Activated T-helper 17 cell treated with anti-CD3 and anti-CD28 coated beads, Interleukin-2, amount 50 U/mL, for 72 hours (primary cell): ENCODE measurements around the gene CROCC2. TPM values are rescaled to one million over a fixed set of nuclear protein-coding genes. Genes with fewer than 3 reads are reported as not detected.

Experiments used
- ATAC-seq: fragments of 150-1000 bp; cut with Tn5 transposase; replicated peaks from 2 replicates; pipeline ENCODE4 v1.10.0; 2021; ENCODE audit warnings: mild to moderate bottlenecking, moderate library complexity
- H3K27ac Mint-ChIP-seq: one replicate; pipeline ENCODE4 v1.8.0; 2022; ENCODE audit warnings: mixed read lengths
- H3K27me3 Mint-ChIP-seq: one replicate; pipeline ENCODE4 v1.8.0; 2022; ENCODE audit warnings: mixed read lengths
- H3K36me3 Mint-ChIP-seq: one replicate; pipeline ENCODE4 v1.8.0; 2022; ENCODE audit warnings: low read depth, mild to moderate bottlenecking, mixed read lengths
- H3K4me1 Mint-ChIP-seq: one replicate; pipeline ENCODE4 v1.8.0; 2022; ENCODE audit warnings: mixed read lengths
- H3K4me3 Mint-ChIP-seq: one replicate; pipeline ENCODE4 v1.8.0; 2022; ENCODE audit warnings: mild to moderate bottlenecking, mixed read lengths
- H3K9me3 Mint-ChIP-seq: one replicate; pipeline ENCODE4 v1.8.0; 2022; ENCODE audit warnings: mixed read lengths
- total RNA-seq, 2 donors: library from RNA; stranded (reverse); gene quantifications; one replicate each; pipeline ENCODE4 v1.2.3, GENCODE V29; 2022

CROCC2 gene
- total RNA-seq, 2 donors from 2014 or later, result not detected

GRCh38 chr2:240935103-240935876 lies 29.2 kb downstream of the CROCC2 start:
- no peak for ATAC-seq
- peaks cover 10% of the 10 kb centered on the region for H3K9me3 Mint-ChIP-seq
- H3K27me3 Mint-ChIP-seq, result peaks cover 16% of the 10 kb centered on the region
- H3K36me3 Mint-ChIP-seq, result no peaks in the 10 kb centered on the region
- H3K27ac Mint-ChIP-seq, result no peak overlapping the region
- H3K4me1 Mint-ChIP-seq, result no peaks in the 10 kb centered on the region
- no peak overlapping the region for H3K4me3 Mint-ChIP-seq

GRCh38 chr2:240936106-240936505 lies 30.0 kb downstream of the CROCC2 start:
- Mint-ChIP-seq H3K27me3 (peaks cover 23% of the 10 kb centered on the region), H3K9me3 (peaks cover 10% of the 10 kb centered on the region), H3K36me3 (no peaks in the 10 kb centered on the region), H3K4me1 (no peaks in the 10 kb centered on the region), H3K27ac (no peak overlapping the region), H3K4me3 (no peak overlapping the region)
- no peak for ATAC-seq

GRCh38 chr2:240946046-240946445 lies 39.9 kb downstream of the CROCC2 start:
- no peaks in the 10 kb centered on the region for H3K4me1 Mint-ChIP-seq

GRCh38 chr2:240946654-240947053 lies 40.5 kb downstream of the CROCC2 start:
- no peaks in the 10 kb centered on the region for H3K36me3 Mint-ChIP-seq
- no peaks in the 10 kb centered on the region for H3K4me1 Mint-ChIP-seq
- no peak for ATAC-seq
- H3K9me3 Mint-ChIP-seq, result no peaks in the 10 kb centered on the region
- peaks cover 5% of the 10 kb centered on the region for H3K27me3 Mint-ChIP-seq
- no peak overlapping the region for H3K4me3 Mint-ChIP-seq
- H3K27ac Mint-ChIP-seq, result no peak overlapping the region

More at GRCh38 chr2:240946046-240946445, 39.9 kb downstream of the CROCC2 start:
- no peak overlapping the region for H3K27ac Mint-ChIP-seq
- H3K27me3 Mint-ChIP-seq, result peaks cover 8% of the 10 kb centered on the region
- no peak for ATAC-seq
- H3K9me3 Mint-ChIP-seq, result no peaks in the 10 kb centered on the region
- no peaks in the 10 kb centered on the region for H3K36me3 Mint-ChIP-seq
- no peak overlapping the region for H3K4me3 Mint-ChIP-seq

GRCh38 chr2:240947176-240947575 lies 41.0 kb downstream of the CROCC2 start:
- Mint-ChIP-seq H3K4me3 (no peak overlapping the region), H3K9me3 (no peaks in the 10 kb centered on the region), H3K27ac (no peak overlapping the region), H3K27me3 (peaks cover 5% of the 10 kb centered on the region), H3K4me1 (no peaks in the 10 kb centered on the region), H3K36me3 (no peaks in the 10 kb centered on the region)
- ATAC-seq, result no peak

GRCh38 chr2:240947607-240948006 lies 41.5 kb downstream of the CROCC2 start:
- ATAC-seq, result no peak
- H3K4me3 Mint-ChIP-seq, result no peak overlapping the region
- H3K27me3 Mint-ChIP-seq, result peaks cover 5% of the 10 kb centered on the region
- no peaks in the 10 kb centered on the region for H3K4me1 Mint-ChIP-seq
- no peak overlapping the region for H3K27ac Mint-ChIP-seq
- no peaks in the 10 kb centered on the region for H3K36me3 Mint-ChIP-seq
- no peaks in the 10 kb centered on the region for H3K9me3 Mint-ChIP-seq

GRCh38 chr2:240948086-240948485 lies 42.0 kb downstream of the CROCC2 start:
- Mint-ChIP-seq H3K4me1 (no peaks in the 10 kb centered on the region), H3K27me3 (peaks cover 5% of the 10 kb centered on the region), H3K4me3 (no peak overlapping the region), H3K9me3 (no peaks in the 10 kb centered on the region), H3K27ac (no peak overlapping the region), H3K36me3 (no peaks in the 10 kb centered on the region)
- no peak for ATAC-seq

GRCh38 chr2:240948905-240949790 lies 43.0 kb downstream of the CROCC2 start:
- Mint-ChIP-seq H3K4me1 (no peaks in the 10 kb centered on the region), H3K27ac (no peak overlapping the region), H3K27me3 (peaks cover 5% of the 10 kb centered on the region), H3K9me3 (no peaks in the 10 kb centered on the region), H3K4me3 (no peak overlapping the region), H3K36me3 (no peaks in the 10 kb centered on the region)
- ATAC-seq, result no peak

- no peaks in the 10 kb centered on the region for H3K36me3 Mint-ChIP-seq
- no peak for ATAC-seq
- H3K27ac Mint-ChIP-seq, result no peak overlapping the region
- no peaks in the 10 kb centered on the region for H3K4me1 Mint-ChIP-seq
- H3K27me3 Mint-ChIP-seq, result no peaks in the 10 kb centered on the region
- H3K4me3 Mint-ChIP-seq, result no peak overlapping the region
- H3K9me3 Mint-ChIP-seq, result no peaks in the 10 kb centered on the region
These were observed 43.9 kb downstream of the CROCC2 start for GRCh38 chr2:240949791-240950705.

- no peaks in the 10 kb centered on the region for H3K27me3 Mint-ChIP-seq
- ATAC-seq, result no peak
- no peak overlapping the region for H3K27ac Mint-ChIP-seq
- no peak overlapping the region for H3K4me3 Mint-ChIP-seq
- no peaks in the 10 kb centered on the region for H3K36me3 Mint-ChIP-seq
- no peaks in the 10 kb centered on the region for H3K9me3 Mint-ChIP-seq
- H3K4me1 Mint-ChIP-seq, result no peaks in the 10 kb centered on the region
These were observed 45.0 kb downstream of the CROCC2 start for GRCh38 chr2:240951045-240951594.

GRCh38 chr2:240952496-240953246 lies 46.5 kb downstream of the CROCC2 start:
- Mint-ChIP-seq H3K4me3 (no peak overlapping the region), H3K27me3 (no peaks in the 10 kb centered on the region), H3K9me3 (no peaks in the 10 kb centered on the region), H3K4me1 (no peaks in the 10 kb centered on the region), H3K36me3 (no peaks in the 10 kb centered on the region), H3K27ac (no peak overlapping the region)
- no peak for ATAC-seq

GRCh38 chr2:240953426-240954410 lies 47.6 kb downstream of the CROCC2 start:
- Mint-ChIP-seq H3K36me3 (no peaks in the 10 kb centered on the region), H3K4me3 (no peak overlapping the region), H3K27ac (no peak overlapping the region), H3K9me3 (no peaks in the 10 kb centered on the region), H3K27me3 (no peaks in the 10 kb centered on the region), H3K4me1 (no peaks in the 10 kb centered on the region)
- no peak for ATAC-seq
